A172 (cell line): ENCODE results near the gene VGLL3. TPM values are rescaled to one million over a fixed set of nuclear protein-coding genes. Genes with fewer than 3 reads are reported as not detected.

Experiments used
- DNase-seq: peaks from one replicate; pipeline ENCODE4 v3.0.0-alpha.2; 2015; ENCODE audit warnings: low spot score
- total RNA-seq: library from RNA; depleted of rRNA; stranded (reverse); fragments of >200 nt; shearing (Covaris generic); gene quantifications from 2 replicates; pipeline ENCODE4 v1.2.3, GENCODE V29; 2014; rRNA removed

Gene VGLL3
- total RNA-seq, 1 experiment from 2014 or later, result not detected

DNA sequence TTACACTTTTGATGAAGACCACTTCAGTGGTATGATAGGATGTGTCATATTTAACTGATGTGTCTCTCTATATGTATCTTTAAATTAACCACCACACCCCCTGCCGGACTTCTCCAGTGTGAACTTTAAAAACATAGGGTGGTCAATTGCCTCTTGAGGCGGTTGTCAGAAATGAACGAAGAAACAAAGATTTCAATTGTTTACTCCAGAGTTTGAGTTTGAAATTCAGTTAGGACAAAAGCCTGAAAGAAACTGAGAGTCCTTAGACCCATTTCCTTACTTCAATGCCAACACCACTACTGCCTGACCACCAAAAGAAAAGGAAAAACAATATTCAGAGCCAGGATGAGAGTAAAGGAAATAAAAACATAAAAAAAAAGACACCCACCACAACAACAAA is 40.2 kb downstream of the VGLL3 start:
- DNase-seq, result no peak

DNA sequence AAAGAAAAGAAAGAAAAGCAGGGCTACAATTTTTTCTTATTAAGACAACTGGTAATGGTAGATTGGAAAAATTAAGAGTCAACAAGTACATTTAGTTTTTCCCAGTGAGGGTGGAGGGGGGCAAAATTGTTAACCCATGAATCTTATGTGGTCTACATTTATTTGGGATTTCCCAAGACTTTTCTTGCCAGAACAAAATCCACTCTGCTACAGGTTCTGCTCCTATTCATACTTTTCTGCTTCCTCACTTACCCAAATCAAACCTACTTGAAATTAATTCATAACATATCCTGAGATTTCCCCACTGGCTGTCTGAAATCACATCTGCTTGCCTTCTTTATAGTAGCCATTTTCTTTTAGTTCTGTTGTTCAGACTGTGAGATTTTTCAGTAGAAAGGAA is 41.1 kb downstream of the VGLL3 start:
- no peak for DNase-seq

DNA sequence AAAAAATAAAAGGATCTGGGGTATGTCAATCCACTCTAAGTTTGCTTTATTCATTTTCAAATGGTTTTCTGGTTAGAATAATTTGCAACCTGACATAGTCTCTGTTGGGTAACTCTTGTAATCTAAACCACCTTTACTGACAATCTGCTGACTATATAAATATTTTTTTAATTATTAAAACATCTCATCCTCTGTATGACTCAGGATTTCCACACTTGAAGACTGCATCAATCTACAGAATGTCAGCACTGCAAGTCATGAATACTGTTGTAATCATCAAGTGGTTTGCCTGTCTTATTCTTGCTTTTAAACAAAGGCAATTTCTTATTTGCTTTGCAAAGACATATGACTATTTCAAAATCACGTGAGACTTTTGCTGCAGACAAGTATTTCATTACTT is 42.1 kb downstream of the VGLL3 start:
- DNase-seq, result no peak

DNA sequence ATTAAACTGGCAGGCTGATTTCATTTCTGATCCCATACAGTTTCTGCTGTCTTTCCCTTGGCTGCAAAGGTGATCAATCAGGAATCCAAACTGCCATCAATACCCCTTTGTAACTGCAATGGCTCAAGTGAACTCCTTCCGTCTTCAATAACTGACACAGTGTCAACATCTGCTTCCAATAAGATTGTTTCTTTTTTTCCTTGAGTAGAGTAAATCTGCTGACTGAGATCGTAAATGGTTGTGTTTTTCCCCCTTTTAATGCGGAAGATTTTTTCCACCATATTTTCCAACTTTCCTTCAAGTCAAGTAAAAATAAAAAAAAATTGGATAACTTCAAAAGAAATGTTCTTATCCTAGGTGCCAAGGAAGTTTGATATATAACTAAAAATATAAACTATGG is 48.7 kb downstream of the VGLL3 start:
- no peak for DNase-seq

DNA sequence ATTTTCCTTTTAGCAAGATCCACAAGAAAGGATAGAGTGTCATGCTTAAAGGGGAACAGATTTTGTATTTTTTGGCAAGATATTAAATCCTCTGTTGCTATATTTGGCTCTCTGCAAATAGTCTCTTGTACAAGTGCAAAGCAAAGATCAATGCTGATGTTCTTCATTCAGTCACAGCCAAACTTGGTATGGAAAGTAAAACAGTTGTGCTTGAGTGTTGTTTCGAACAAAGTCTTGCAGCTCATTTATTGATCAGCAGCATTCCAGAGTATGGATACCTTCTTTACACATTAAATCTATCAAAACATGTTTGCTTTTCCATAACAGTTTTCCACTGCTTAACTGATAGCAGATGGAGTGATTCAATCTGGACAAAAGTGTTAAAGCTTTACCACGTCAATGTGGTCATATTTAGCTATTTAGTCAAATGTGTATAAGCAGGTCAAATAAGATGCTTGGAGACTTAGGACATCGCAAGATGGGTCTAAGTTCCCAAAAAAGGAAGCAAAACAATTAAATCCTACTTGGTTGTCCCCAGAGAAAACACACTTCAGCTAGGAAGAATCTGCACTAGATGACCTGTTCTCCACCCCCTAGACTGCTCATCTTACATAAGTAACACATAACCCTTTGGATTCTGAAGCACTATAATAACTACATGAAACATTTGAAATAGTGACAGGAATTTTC is 52.4 kb downstream of the VGLL3 start:
- DNase-seq, result no peak

DNA sequence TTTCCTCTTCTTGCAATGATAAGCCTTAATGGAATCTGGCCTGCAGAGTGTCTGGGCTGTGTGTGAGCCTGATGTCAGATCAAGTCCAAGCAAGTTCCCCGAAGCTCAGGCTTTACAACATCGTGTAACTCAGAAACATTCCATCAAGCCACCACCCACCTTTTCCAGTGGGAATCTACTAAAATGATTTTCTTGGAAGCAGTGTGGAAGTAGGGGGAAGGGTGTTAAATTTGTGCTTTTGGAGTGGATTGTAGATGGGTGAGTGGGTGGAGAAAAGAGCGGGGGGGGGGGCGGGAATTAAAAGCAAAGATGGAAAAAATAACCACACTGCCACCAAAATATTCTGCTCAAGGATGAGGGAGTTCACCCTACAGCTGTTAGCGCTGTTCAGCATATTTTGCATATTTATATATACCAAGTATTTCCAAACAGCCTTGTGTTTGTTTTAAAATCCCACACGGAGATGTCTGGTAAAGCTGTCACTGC is 53.6 kb downstream of the VGLL3 start:
- no peak for DNase-seq

DNA sequence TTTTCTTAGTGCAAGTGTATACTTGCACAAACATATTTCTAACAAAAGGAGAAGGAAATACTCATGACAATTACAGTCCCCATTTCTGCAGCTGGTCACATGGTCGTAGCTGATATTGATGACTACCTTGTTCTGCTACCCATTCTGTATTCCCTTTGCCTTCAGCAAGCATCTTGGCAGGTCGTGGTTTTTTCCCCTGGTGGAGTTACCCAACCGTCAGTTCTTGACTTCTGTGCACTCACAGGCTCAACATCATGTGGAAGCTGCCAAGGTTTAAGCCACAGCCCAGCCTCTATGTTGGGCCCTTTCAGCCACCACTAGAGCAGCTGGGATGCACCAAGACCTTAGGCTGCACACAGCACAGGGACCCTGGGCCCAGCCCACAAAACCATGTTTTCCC is 56.1 kb downstream of the VGLL3 start:
- no peak for DNase-seq

DNA sequence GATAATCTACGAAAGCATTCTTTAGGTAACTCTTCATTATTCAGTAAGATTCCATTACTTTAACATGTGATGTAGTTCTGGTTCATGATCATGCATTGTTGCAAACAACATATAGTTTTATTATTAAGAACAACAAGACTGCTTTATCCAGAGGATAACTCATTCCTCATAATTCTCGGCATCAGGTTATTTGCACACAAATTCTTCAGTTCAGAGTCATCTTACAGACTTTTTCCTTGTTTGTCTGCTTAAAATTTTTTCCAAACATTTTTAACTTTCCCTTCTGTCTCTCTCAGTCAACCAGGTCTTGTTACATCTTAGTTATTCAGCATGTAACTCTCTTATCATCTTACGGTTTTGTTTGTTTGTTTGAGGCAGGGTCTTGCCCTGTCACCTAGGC is 60.1 kb downstream of the VGLL3 start:
- DNase-seq, result no peak

DNA sequence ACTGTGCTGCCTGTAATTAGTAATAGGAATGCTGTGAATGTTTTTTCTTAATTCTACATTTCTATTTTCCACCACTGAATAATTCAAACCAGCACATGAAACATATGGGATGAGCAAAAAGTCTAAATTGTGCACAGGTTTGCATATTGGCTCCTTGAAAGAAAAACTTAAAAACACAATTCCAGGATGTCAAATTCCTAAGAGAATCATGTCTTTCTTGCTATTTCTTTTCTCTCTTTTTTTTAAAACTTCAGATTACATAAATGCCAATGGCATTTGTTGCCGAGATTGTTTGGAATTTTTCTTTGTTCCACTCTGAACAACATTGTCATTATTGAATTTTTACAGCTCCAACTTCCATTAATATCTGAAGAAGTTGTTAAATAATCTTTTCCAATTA is 60.8 kb downstream of the VGLL3 start:
- no peak for DNase-seq

DNA sequence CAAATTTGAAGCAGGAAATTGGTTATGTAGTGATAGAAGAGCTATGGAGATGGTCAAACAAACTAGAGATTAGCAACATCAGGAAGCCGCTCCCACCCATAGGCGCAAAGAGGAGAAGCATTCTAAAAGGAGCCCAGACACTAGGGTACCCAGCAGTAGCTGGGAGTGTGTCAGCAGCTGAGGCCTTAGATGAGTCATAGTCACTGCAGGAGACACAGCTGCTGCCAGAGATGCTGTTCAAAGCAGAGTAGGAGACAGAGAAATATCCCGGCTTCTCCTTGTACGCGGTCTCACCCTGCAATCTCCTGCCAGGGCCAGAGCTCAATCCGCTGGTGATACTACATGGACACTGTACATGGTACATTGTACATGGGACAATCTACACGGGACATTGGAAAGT is 61.9 kb downstream of the VGLL3 start:
- DNase-seq, result peak; percentile 31

DNA sequence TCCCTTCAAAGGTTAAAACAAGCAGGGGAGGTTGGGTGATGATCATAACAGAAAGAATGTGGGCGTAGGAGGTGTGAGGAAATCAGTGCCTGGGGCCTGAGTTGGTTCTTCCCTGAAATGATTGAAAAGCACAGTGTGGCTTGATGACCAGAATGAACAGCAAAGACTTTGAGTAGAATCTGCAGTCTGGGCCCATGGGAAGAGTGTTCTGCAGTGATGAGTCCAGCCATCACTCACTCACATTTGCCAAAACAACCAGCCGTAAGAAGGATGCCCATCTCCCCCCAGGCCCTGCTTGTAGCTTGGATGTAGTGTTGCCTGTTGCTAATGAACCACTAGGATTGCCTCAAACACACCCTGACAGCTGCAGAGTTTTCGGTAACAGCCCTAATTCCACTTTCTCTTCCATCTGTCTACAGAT is 67.9 kb downstream of the VGLL3 start:
- DNase-seq, result no peak

DNA sequence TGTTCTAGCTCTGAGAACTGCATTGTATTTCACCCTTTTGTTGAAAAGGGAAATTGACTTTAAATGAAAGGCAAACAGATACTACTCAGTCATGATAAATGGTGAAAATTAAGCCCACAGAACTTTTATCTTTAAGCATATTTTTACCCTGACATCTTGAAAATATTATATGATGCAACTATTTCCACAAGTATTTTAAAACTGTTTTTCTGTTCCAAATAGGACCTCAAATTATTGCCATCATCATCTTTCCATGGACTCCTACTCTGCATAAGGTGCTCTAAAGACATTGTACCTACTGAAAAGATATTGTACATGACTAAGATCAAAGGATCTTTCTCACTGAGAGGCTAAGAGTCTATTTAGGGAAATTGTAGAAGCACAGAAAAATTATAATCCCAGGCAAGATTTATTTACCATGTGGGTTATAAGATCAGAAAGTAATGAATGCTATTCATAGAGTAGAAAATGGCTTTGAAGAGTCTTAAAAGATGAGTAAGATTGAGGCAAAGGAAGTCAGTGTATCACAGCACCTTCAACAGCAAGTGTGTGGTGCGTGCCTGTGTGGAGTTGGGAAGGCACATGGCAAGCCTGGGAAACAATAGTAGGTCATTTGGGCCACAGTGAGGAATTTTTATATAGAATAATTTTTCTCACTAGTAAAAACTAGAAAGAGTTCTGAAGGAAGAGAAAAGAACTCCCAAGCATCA is 68.8 kb downstream of the VGLL3 start:
- no peak for DNase-seq

DNA sequence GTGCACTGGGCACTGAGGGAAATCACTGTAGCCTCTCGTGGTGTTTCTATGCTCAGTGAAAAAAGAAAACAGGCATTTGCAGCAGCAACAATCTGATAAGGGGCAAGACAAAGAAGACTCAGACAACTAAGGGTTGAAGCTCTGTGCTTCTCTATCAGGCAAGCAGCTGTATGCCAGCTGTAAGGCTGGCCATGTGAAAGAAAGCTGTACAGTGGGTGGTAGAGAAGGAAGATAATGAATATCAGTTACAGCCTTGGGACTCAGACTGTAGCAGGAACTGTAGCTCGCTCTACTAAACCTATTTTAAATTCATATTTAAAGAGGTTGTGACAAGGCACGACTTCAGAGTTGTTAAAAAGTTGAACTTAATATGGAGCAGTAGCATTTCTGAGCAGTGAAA is 76.3 kb downstream of the VGLL3 start:
- DNase-seq, result no peak

DNA sequence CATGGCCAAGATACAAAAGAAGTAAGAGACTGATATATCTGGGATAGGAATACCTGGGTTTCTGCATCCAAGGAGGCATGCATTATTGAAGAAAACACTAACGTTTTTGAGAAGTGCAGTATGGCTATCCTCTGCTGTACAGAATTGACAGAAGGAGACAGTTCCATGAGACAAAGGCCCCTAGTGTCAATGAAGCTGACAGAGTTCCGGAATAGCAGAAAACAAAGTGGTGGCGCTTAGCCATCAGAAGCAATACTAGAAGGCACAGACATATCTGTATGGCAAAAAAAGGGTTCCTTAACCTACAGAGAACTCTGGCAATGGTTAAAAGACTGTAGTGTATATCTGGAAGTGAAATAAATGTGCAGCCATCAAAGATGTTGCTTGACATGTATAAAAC is 77.8 kb downstream of the VGLL3 start:
- no peak for DNase-seq

DNA sequence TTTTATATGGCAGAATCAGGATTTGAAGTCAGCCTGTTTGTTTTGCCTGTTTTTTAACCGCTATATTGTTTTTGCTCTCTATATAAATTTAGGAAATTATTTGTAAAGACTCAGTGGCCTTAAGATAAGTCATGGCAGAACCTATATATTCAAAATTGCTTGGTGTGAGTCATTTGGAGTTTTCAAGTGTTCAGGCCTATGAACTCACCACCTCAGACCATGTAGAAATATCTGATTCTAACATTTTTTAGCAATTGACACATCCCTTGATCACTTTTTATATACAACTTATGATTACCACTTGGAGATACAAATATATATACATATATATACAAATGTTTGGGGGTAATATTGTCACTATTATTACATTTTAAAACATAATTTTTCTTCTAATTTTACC is 95.7 kb downstream of the VGLL3 start:
- no peak for DNase-seq

DNA sequence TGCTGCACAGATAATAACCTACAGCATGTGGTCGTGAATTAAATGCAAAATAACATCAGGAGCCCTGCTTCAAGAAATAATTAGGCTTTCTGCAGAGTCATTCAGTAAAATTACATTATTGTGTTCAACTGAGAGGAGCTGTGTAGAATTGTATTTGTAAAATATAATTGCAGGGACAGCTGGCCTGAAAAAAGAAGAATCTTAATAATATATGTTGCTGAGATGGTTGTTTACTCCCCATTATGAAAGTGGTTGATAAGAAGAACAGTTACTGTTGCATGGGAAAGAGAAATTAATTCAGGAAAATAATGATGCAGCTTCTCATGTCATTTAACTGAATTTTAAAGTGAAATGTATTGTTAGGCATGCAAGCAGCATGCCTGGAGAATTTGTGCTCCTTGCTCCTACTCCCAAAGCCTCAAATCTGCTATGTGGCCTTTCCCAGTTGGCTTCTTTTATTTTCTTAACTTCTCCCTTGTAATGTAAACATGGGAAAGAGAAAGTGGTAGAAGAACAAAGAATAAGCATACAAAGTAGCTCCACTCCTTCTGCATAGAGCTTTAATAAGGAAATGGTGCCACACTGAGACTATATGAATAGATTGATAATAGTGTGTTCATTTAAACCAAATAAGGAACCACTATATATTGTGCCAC is 100.1 kb downstream of the VGLL3 start:
- no peak for DNase-seq

Other genes with a start within 250 kb of the VGLL3 start
- gene CHMP2B, start 236.2 kb upstream of the VGLL3 start, total RNA-seq, result 55.8 and 65.6 TPM in 2 replicates